NCI-H1436 treated with DMSO at 0.1 percent for 48 hours (cell line): ENCODE results near the gene GALNT12.

Experiments used
- DNase-seq: peaks from one replicate; lab custom pipeline; 2025; lab: John Stamatoyannopoulos, UW

GALNT12 gene

GRCh38 chr9:98833090-98833956 is 25.9 kb downstream of the GALNT12 start:
- no peak for DNase-seq

- DNase-seq, result no peak
Observed at GRCh38 chr9:98834386-98834785, 26.9 kb downstream of the GALNT12 start.

- DNase-seq, result no peak
Observed at GRCh38 chr9:98836206-98836605, 28.7 kb downstream of the GALNT12 start.

DNA sequence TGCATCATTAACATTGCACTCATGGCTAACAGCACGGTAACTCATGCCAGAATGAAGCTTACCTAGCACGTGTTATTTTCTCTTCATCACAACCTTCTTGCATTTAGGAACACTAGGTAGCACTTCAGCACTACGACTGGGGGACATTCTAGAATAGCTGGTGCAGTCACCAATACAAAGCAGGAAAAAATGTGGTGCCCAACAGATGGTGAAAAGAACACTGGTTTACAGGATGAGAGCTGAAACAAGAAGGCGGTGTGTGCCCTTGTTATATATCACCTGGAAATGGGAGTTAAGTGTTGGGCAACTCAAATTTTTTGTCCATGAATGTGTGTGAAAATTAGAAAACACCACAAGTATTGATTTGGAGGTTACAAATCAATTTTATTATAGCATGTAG is 30.0 kb downstream of the GALNT12 start:
- no peak for DNase-seq

DNA sequence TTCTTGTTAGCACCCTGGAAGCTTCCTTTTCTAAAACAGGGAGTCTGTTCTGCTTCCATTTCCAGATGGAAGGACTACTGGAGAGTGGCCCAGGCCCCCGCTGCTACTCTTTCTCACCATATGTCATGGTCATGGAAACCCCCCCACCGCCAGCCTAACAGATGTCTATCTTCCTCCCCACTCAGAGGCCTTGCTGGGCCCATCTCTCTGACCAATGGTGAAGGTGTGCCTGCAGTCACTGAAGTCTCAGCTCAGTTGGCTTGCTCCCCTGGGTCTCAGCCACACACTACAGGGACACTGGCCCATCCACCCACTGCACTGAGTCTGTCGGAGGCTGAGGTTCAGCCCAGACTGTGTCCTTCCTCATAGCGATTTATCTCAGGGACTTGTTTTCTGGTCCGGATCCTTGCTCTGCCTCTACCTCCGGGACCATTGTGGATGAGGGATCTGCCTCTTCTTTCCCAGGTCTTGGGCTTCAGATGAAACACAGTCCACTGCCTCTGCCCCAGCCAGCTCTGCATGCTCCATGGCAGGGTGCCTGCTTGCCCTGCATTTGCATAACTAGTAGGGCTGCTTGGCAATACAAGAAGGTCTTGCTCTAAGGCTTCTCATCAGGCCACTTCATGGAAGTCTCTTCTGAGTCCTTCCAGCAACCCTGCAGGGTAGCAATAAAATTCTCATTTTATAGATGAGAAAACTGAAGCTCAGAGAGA is 30.8 kb downstream of the GALNT12 start:
- no peak for DNase-seq

DNA sequence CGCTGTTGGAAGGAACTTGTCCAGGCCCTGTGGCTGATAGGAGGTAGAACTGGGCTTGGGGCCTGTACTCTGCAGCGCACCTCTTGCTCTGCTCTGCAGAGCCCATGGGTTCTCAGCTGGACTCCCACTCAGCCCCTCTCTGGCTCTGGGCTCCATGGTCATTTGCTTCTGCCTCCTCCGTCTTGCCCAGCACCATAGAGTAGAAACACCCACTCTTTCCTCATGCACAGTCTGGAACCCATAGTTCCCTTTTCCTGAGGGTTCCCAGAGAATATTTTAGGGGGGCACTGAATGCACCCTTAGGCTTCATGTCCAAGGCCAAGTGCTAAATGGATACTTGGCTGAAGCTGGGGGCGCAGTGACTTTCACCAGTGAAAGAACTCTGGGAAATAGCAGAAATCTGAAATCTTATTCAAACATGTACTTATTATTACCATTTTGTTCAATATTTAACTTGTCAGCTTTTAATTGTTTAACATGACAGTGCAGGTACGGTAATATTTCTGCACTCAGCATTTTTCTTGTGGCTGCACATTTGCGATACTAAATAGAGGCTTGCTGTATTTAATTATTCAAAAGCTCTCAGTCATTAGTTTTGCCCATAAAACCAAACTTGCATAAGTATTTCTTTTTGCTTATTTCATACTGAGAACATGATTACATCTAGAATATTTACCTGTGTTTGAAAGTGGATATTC is 31.5 kb downstream of the GALNT12 start:
- no peak for DNase-seq

DNA sequence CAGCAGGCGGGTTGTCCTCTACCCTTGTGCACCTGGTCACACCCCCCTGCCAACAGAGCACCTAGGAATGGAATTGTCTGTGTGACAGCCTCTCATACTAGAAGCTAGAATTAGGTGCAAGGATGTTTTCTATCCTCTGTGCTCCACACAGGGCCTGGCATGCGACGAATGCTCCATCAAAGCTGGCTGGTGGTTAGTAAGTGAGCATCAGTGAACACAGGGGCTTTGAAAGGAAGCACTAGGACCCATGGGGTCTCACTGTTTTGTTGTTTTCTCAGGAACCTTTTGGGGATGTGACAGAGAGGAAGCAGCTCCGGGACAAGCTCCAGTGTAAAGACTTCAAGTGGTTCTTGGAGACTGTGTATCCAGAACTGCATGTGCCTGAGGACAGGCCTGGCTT is 32.3 kb downstream of the GALNT12 start:
- DNase-seq, result no peak

DNA sequence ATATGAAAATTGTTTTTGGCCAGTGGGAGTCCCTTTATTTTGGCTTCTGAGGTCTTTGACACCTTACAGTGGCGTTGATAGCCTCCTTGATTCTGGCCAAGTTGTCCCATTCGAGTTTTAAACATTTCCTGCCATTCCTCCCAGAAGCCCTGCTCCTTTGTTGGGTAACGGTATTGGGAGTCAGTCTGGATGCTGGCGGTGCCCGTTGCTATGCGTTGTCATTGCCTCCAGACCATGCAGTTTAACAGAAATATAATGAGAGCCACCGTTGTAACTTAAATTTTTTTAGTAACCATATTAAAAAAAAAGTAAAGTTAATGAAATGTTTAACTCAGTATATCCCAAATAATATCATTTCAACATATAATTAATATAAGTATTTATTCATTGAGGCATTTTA is 35.0 kb downstream of the GALNT12 start:
- no peak for DNase-seq

- no peak for DNase-seq
Observed at GRCh38 chr9:98846081-98846480, 38.6 kb downstream of the GALNT12 start.

DNA sequence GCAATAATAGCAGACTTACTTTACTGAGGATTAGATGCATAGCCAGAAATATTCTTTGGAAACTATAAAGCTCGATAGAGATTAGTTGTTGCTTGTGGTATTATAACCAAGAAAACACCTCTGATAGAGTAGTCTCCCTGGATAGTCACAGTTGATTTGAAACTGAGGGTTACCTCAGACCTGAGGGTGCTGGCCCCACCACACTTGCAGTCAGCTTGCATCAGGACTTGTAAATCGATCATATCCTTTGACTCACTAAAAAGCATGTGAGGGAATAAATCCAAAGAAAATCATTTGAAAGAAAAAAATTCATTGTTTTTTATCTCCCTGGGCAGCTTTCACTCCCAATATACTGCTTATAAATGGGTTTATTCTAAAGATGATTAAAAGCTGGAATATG is 39.4 kb downstream of the GALNT12 start:
- DNase-seq, result no peak

DNA sequence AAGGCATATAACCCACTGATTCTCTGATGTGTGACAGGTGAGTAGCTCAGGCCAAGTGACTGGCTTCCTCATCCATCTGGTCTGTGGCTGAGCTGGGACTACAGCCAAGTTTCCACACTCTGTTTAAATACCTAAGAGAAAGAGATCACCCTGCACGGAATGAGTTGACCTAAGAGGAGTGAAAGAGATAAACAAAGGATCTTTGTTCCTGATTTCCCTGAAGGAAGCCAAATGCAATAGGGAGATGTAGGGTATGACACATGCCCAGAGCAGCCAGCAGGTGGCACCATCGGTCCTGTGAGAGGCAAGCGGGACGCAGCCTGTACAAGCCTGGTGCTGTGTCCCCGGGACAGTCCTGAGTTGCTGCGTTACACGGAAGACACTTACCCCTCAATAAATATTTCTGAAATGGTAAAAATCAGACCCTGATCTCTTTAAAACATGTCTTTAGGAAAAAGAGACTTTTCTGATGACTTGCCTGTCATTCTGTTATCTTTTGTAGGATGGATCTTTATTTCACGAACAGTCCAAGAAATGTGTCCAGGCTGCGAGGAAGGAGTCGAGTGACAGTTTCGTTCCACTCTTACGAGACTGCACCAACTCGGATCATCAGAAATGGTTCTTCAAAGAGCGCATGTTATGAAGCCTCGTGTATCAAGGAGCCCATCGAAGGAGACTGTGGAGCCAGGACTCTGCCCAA is 41.1 kb downstream of the GALNT12 start:
- no peak for DNase-seq

DNA sequence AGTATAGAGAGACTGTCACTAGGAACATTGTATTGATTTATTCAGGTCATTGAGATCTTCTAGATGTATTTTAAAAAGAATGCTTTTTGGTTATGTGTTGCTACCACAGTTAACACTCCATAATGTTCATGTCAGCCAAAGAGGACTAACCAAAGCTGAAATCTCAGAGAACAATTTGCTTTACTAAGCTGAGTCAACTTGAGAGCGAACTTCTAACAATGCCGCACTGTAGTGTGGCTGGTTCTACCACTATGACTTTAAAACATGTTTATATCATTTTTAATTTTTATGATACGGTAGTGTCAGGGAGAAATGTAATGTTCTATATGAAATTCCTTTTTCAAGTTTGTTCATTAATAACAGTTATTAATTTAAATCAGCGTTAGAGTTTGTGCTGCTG is 42.1 kb downstream of the GALNT12 start:
- DNase-seq, result no peak

- no peak for DNase-seq
Observed at GRCh38 chr9:98850851-98851729, 43.6 kb downstream of the GALNT12 start.

GRCh38 chr9:98851730-98852459 is 44.4 kb downstream of the GALNT12 start:
- no peak for DNase-seq

GRCh38 chr9:98852460-98852734 is 44.9 kb downstream of the GALNT12 start:
- no peak for DNase-seq

- no peak for DNase-seq
Observed at GRCh38 chr9:98852961-98853360, 45.5 kb downstream of the GALNT12 start.

DNA sequence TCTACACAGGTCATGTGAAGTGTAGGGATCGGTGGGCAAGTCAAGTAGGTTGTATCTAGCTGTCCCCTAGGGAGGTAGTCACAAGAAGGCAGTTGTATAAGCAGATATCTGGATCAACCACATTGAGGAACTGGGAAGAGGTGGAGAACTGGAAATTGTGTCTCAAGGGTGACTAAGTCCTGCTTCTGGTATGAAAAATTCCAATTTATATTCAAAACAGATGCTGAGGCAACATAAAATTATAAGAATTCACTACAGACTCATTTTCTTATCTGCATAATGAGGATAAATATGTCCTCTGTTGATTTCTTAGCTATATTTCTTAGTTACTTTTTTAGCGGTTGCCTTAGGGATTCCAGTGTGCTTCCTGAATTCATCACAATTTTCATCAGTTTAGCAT is 46.8 kb downstream of the GALNT12 start:
- DNase-seq, result no peak

DNA sequence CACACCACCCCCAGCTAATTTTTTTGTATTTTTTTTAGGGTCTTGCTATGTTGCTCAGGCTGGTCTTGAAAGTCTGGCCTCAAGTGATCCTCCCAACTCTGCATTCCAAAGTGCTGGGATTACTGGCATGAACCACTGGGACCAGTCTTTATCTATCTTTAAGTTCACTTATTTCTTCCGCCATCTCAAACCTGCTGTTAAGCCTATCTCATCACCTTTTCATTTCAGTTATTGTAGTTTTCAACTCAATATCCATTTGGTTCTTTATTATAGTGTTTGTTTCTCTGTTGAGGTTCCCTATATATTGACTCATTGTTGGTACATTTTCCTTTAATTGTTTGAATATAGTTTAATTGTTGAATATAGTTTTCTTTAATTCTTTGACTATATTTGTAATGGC is 48.1 kb downstream of the GALNT12 start:
- no peak for DNase-seq

DNA sequence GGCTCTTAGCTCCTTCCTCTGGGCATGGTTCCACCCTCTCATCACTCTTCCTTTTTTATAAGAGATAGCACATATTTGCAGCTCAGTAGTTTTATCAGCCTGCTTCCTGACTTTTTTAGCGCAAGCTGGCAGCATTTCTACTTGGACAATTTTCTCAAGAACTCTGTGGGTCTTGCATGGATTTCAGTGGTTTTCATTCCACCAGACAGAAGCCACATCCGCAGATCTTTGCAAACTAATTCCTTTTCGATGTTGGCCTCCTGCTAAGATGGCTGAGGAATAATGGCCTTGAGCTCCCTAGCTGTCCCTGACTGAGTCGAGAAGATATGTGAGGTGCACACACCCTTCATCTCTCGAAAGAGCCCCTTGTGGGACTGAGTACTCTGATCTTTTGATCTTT is 49.5 kb downstream of the GALNT12 start:
- no peak for DNase-seq

GRCh38 chr9:98859941-98860340 is 52.5 kb downstream of the GALNT12 start:
- no peak for DNase-seq

- DNase-seq, result no peak
Observed at GRCh38 chr9:98860871-98861293, 53.4 kb downstream of the GALNT12 start.
